GM12878 (cell line): ENCODE data around the gene CDK5R1. TPM values are rescaled to one million over a fixed set of nuclear protein-coding genes. Genes with fewer than 3 reads are reported as not detected.

Source experiments
- ATAC-seq: fragments of 200-7000 bp; cut with Tn5 transposase; 3 replicates; pipeline ENCODE4 v1.9.1; 2020; ENCODE audit warnings: mild to moderate bottlenecking, moderate library complexity
- BruUV-seq: library from RNA; stranded (reverse); fragments of 400-500 nt; replicated peaks from 2 replicates; lab custom pipeline; 2021; lab: Mats Ljungman, UMichigan
- CTCF ChIA-PET: fragments of 300-600 bp; sonication (Branson Sonifier 250); formaldehyde crosslinking; extraction: SDS; loops from one replicate; lab custom pipeline; 2021; ENCODE audit warnings: inconsistent platforms; lab: Yijun Ruan, JAX
- POLR2A ChIA-PET: fragments of 350-600 bp; formaldehyde crosslinking; extraction: SDS; loops from one replicate; lab custom pipeline; 2021; ENCODE audit warnings: inconsistent platforms; lab: Charles Lee
- RAD21 ChIA-PET: fragments of 300-600 bp; sonication (Branson Sonifier 250); formaldehyde crosslinking; loops from one replicate; lab custom pipeline; 2023; ENCODE audit warnings: antibody characterized with exemption; ENCODE audit not compliant: unreplicated experiment; lab: Charles Lee
- SMC1A ChIA-PET: fragments of 300-600 bp; sonication (Branson Sonifier 250); formaldehyde crosslinking; loops from one replicate; lab custom pipeline; 2023; ENCODE audit not compliant: unreplicated experiment, uncharacterized antibody; lab: Charles Lee
- DNase-seq: peaks from one replicate; pipeline ENCODE4 v3.0.0-alpha.2; 2011; ENCODE audit warnings: low read depth, low spot score
- FAIRE-seq: peaks from 3 replicates; lab custom pipeline; 2011; peaks lifted over from hg19 to GRCh38; lab: Jason Lieb, UNC
- H2AFZ ChIP-seq: 2 replicates; pipeline ENCODE4 v1.6.0; 2011; ENCODE audit warnings: low read depth, low read length, control low read depth; ENCODE audit not compliant: control insufficient read depth
- H3K27ac ChIP-seq: 2 replicates; pipeline ENCODE4 v1.5.1; 2011; ENCODE audit warnings: control low read depth; ENCODE audit not compliant: control insufficient read depth, insufficient read depth
- H3K27me3 ChIP-seq, 2 experiments: replicated peaks in 1 of 2; 2 replicates each; pipeline versions ENCODE4 v1.6.0 to v1.6.1; 2011; ENCODE audit warnings: low read length in 1 of 2; ENCODE audit not compliant: control insufficient read depth in 2 of 2, insufficient read depth in 2 of 2
- H3K36me3 ChIP-seq, 2 experiments: 2 replicates each; pipeline ENCODE4 v1.5.1; 2011; ENCODE audit warnings: low read length in 1 of 2; ENCODE audit not compliant: control insufficient read depth in 2 of 2, insufficient read depth in 2 of 2
- H3K4me1 ChIP-seq: 2 replicates; pipeline ENCODE4 v1.6.1; 2011; ENCODE audit warnings: mild to moderate bottlenecking, low read length, moderate library complexity, mixed read lengths; ENCODE audit not compliant: control insufficient read depth, insufficient read depth
- H3K4me2 ChIP-seq: 2 replicates; pipeline ENCODE4 v1.6.0; 2011; ENCODE audit warnings: control low read depth; ENCODE audit not compliant: control insufficient read depth, insufficient read depth
- H3K4me3 ChIP-seq: fragments of 200-600 bp; sonication (generic); 2 replicates; pipeline ENCODE4 v1.5.1; 2016
- H3K79me2 ChIP-seq: 2 replicates; pipeline ENCODE4 v1.6.0; 2011; ENCODE audit warnings: low read length; ENCODE audit not compliant: control insufficient read depth, insufficient read depth
- H3K9ac ChIP-seq: 2 replicates; pipeline ENCODE4 v1.8.0; 2011; ENCODE audit warnings: low read length, control low read depth, mixed read lengths; ENCODE audit not compliant: control insufficient read depth, insufficient read depth
- H3K9me3 ChIP-seq: replicated peaks from 3 replicates; pipeline ENCODE4 v1.5.1; 2011; ENCODE audit warnings: mild to moderate bottlenecking, low read length; ENCODE audit not compliant: control insufficient read depth, insufficient read depth
- H4K20me1 ChIP-seq: 2 replicates; pipeline ENCODE4 v1.6.0; 2011; ENCODE audit not compliant: control insufficient read depth, insufficient read depth
- CHD2 ChIP-seq: IDR thresholded peaks from 2 replicates; pipeline ENCODE4 v1.6.1; 2011; ENCODE audit warnings: low read depth, low read length, improper control_type of control experiment, borderline replicate concordance
- ETV6 ChIP-seq, 2 experiments: fragments of 450-650 bp in 1 of 2; IDR thresholded peaks in 1 of 2; conservative IDR thresholded peaks in 1 of 2; 2 replicates each; pipeline ENCODE4 v1.6.1; 2014; ENCODE audit warnings: antibody characterized with exemption in 1 of 2, borderline replicate concordance in 1 of 2, low read depth in 1 of 2, mild to moderate bottlenecking in 1 of 2, moderate library complexity in 1 of 2
- FOXM1 ChIP-seq: IDR thresholded peaks from 2 replicates; pipeline ENCODE4 v1.6.1; 2012; ENCODE audit warnings: low read depth, mild to moderate bottlenecking, inconsistent platforms, low read length, moderate library complexity
- GATAD2B ChIP-seq: fragments of 450-650 bp; conservative IDR thresholded peaks from 2 replicates; pipeline ENCODE4 v1.6.1; 2017; ENCODE audit warnings: low read depth, mild to moderate bottlenecking, moderate library complexity
- HDGF ChIP-seq: fragments of 450-650 bp; IDR thresholded peaks from 2 replicates; pipeline ENCODE4 v1.6.1; 2016; ENCODE audit warnings: antibody characterized with exemption
- IKZF2 ChIP-seq, 2 experiments: fragments of 450-650 bp; IDR thresholded peaks; 2 replicates each; pipeline ENCODE4 v1.6.1; 2017; ENCODE audit warnings: mild to moderate bottlenecking in 2 of 2, moderate library complexity in 2 of 2
- JUND ChIP-seq: IDR thresholded peaks from 2 replicates; pipeline ENCODE4 v1.6.1; 2012; ENCODE audit warnings: low read depth, mild to moderate bottlenecking, low read length, improper control_type of control experiment, moderate library complexity
- KAT2A ChIP-seq: conservative IDR thresholded peaks from 2 replicates; pipeline ENCODE4 v1.6.1; 2011; ENCODE audit warnings: low read depth, low read length; ENCODE audit not compliant: control insufficient read depth
- MAX ChIP-seq: IDR thresholded peaks from 2 replicates; pipeline ENCODE4 v1.6.1; 2012; ENCODE audit warnings: low read depth, low read length, improper control_type of control experiment
- MEF2A ChIP-seq: IDR thresholded peaks from 2 replicates; pipeline ENCODE4 v1.6.1; 2011; ENCODE audit warnings: low read depth, mild to moderate bottlenecking, low read length, moderate library complexity; ENCODE audit not compliant: insufficient read depth
- MYC ChIP-seq: IDR thresholded peaks from 2 replicates; pipeline ENCODE4 v1.6.1; 2011; ENCODE audit warnings: mild to moderate bottlenecking, low read length, moderate library complexity, inconsistent platforms; ENCODE audit not compliant: insufficient read depth, insufficient replicate concordance, insufficient read length, severe bottlenecking
- NFIC ChIP-seq: IDR thresholded peaks from 2 replicates; pipeline ENCODE4 v1.6.1; 2012; ENCODE audit warnings: low read depth, mild to moderate bottlenecking, inconsistent platforms, low read length, moderate library complexity
- NFYA ChIP-seq: IDR thresholded peaks from 2 replicates; pipeline ENCODE4 v1.6.1; 2011; ENCODE audit warnings: low read depth, mild to moderate bottlenecking, low read length, improper control_type of control experiment, borderline replicate concordance
- RAD21 ChIP-seq: IDR thresholded peaks from 2 replicates; pipeline ENCODE4 v1.6.1; 2011; ENCODE audit warnings: mild to moderate bottlenecking, low read depth, low read length, moderate library complexity; ENCODE audit not compliant: insufficient read depth
- RUNX3 ChIP-seq: IDR thresholded peaks from 2 replicates; pipeline ENCODE4 v1.6.1; 2012; ENCODE audit warnings: low read length, inconsistent platforms
- SP1 ChIP-seq: IDR thresholded peaks from one replicate; pipeline ENCODE4 v1.6.1; 2011; ENCODE audit warnings: low read depth, low read length
- SREBF1 ChIP-seq: IDR thresholded peaks from 2 replicates; pipeline ENCODE4 v1.6.1; 2012; ENCODE audit warnings: mild to moderate bottlenecking, low read length
- SUPT20H ChIP-seq: IDR thresholded peaks from 2 replicates; pipeline ENCODE4 v1.6.1; 2011; ENCODE audit warnings: low read depth, mild to moderate bottlenecking, low read length, moderate library complexity, borderline replicate concordance; ENCODE audit not compliant: control insufficient read depth
- TCF7 ChIP-seq: IDR thresholded peaks from 2 replicates; pipeline ENCODE4 v1.6.1; 2014; ENCODE audit warnings: antibody characterized with exemption, borderline replicate concordance
- YY1 ChIP-seq: IDR thresholded peaks from 2 replicates; pipeline ENCODE4 v1.6.1; 2011; ENCODE audit warnings: low read depth, mild to moderate bottlenecking, low read length
- ZNF622 ChIP-seq: fragments of 450-650 bp; IDR thresholded peaks from 2 replicates; pipeline ENCODE4 v1.6.1; 2017; ENCODE audit warnings: mild to moderate bottlenecking, inconsistent platforms
- whole genome bisulfite sequencing: methylation state at CpG from one replicate; pipeline ENCODE4 v1.1.6; 2016; ENCODE audit warnings: low lambda C conversion rate; ENCODE audit not compliant: insufficient replicate concordance, insufficient coverage; ENCODE audit errors: missing lambda C conversion rate; 5-methylcytosine and 5-hydroxymethylcytosine counted together
- in situ Hi-C: fragments of 300-500 bp; cut with MboI; formaldehyde crosslinking; loops from 9 replicates; pipeline ENCODE4 v1.14.3; 2018; ENCODE audit warnings: mixed read lengths
- intact Hi-C: fragments of 100-400 bp; cut with micrococcal nuclease; formaldehyde crosslinking; loops from one replicate; pipeline ENCODE4 v1.14.2; 2022; ENCODE audit not compliant: unreplicated experiment
- polyA plus RNA-seq, 11 experiments: library from polyadenylated mRNA; depleted of rRNA in 4 of 11; unstranded in 6 of 11; stranded (reverse) in 5 of 11; fragments of >200 nt; fragmentation: Nextera tagmentation in 4 of 11; fragmentation: Illumina TruSeq in 1 of 11; extraction: Ambion mirVana in 4 of 11; extraction: Trizol in 1 of 11; gene quantifications; 1 replicate in 1 of 11; 2 replicates in 10 of 11; pipeline versions ENCODE4 v1.2.1 to v1.2.3, GENCODE V29; 2011 to 2016; ENCODE audit warnings: inconsistent platforms in 2 of 11, missing spikeins in 2 of 11, low read depth in 1 of 11
- total RNA-seq, 4 experiments: library from RNA; depleted of rRNA in 3 of 4; stranded (reverse); fragments of >200 nt in 3 of 4; fragmentation: Illumina TruSeq in 1 of 4; extraction: Trizol in 1 of 4; gene quantifications; 2 replicates each; pipeline versions ENCODE4 v1.2.1 to v1.2.3, GENCODE V29; 2013 to 2021
- TF ChIP-seq, protein P1 (sequence below): fragments of 450-650 bp; IDR thresholded peaks from 2 replicates; pipeline ENCODE4 v1.6.1; 2017; ENCODE audit warnings: low read depth, mild to moderate bottlenecking, moderate library complexity

CDK5R1 gene
- total and polyA plus RNA-seq, 10 of the 15 experiments (the other 5 are each of a cell fraction or from before 2014, with no cell fraction given) = 1.1 to 28.3 (median 12.2) TPM

- H3K36me3 ChIP-seq = peaks cover 10 to 15% of the 10 kb centered on the region in 2 experiments; a peak in 3 of 4 replicates
- intact Hi-C loops (loop anchor here (1.0 kb wide), 2 partner anchors 11 to 31 kb away; no protein-coding TSS in a partner anchor), in situ Hi-C loops (no loop called here)
- peaks cover 35% of the 10 kb centered on the region for H3K4me1 ChIP-seq
- H3K27ac ChIP-seq = peak overlapping the region; percentile 81
- no peaks in the 10 kb centered on the region for H3K9me3 ChIP-seq
- H3K4me3 ChIP-seq = no peak overlapping the region; the same call in 1 of the 2 replicates
- BruUV-seq = no TSS peak
- H3K4me2 ChIP-seq = peak overlapping the region; percentile 96
- CTCF ChIA-PET = interaction anchor here (0.7 to 7.0 kb wide), 13 partner anchors 9 to 123 kb away, joined by 3 to 83 read pairs (median 4); no protein-coding TSS in a partner anchor
- DNase-seq (no peak), FAIRE-seq (no peak), ATAC-seq (no peak)
- no peaks in the 10 kb centered on the region for H3K27me3 ChIP-seq
- no peak overlapping the region; the same call in 1 of the 2 replicates for H2AFZ ChIP-seq
- RAD21 ChIA-PET = interaction anchor here (1.0 to 16.4 kb wide), 9 partner anchors 11 to 116 kb away, joined by 3 to 543 read pairs (median 5); no protein-coding TSS in a partner anchor
- H3K79me2 ChIP-seq = peaks cover 49% of the 10 kb centered on the region
- POLR2A ChIA-PET = interaction anchor here (1.1 to 12.5 kb wide), 7 partner anchors 9 to 76 kb away, joined by 4 to 308 read pairs (median 16); no protein-coding TSS in a partner anchor
- TF ChIP-seq RUNX3 = peak; percentile 1; the same call in 1 of the 2 replicates
- TF ChIP-seq, protein P1, sequence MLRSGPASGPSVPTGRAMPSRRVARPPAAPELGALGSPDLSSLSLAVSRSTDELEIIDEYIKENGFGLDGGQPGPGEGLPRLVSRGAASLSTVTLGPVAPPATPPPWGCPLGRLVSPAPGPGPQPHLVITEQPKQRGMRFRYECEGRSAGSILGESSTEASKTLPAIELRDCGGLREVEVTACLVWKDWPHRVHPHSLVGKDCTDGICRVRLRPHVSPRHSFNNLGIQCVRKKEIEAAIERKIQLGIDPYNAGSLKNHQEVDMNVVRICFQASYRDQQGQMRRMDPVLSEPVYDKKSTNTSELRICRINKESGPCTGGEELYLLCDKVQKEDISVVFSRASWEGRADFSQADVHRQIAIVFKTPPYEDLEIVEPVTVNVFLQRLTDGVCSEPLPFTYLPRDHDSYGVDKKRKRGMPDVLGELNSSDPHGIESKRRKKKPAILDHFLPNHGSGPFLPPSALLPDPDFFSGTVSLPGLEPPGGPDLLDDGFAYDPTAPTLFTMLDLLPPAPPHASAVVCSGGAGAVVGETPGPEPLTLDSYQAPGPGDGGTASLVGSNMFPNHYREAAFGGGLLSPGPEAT = peak; percentile 18
- no peak for TF ChIP-seq IKZF2 (IDR thresholded peaks at IDR 0.05)
- TF ChIP-seq ZNF622 = no peak
- TF ChIP-seq SREBF1 = no peak
- no peak for TF ChIP-seq SUPT20H
- TF ChIP-seq CHD2 = 0 out of 2 replicates have a peak, but pooled peaks have one; percentile 0
- no peak for TF ChIP-seq MYC
- TF ChIP-seq YY1 = peak; percentile 75; the same call in 1 of the 2 replicates
- TF ChIP-seq GATAD2B = no peak
- TF ChIP-seq RAD21 = 0 out of 2 replicates have a peak, but pooled peaks have one; percentile 9
- TF ChIP-seq NFYA = no peak
- TF ChIP-seq MEF2A = no peak
- TF ChIP-seq JUND = no peak
- TF ChIP-seq NFIC = 0 out of 2 replicates have a peak, but pooled peaks have one; percentile 10
- no peak for TF ChIP-seq SP1
- TF ChIP-seq MAX = 0 out of 2 replicates have a peak, but pooled peaks have one; percentile 0
- no peak for TF ChIP-seq FOXM1
- no peak for TF ChIP-seq TCF7
- no peak for TF ChIP-seq HDGF
- no peak; a peak in 1 of 4 replicates for TF ChIP-seq ETV6 (conservative IDR thresholded peaks at IDR 0.05 in 1 of 2, IDR thresholded peaks at IDR 0.05 in 1 of 2; ENCODE audit: borderline replicate concordance in 1 of 2, low read depth in 1 of 2)
- no peak for TF ChIP-seq KAT2A
- H4K20me1 ChIP-seq = no peaks in the 10 kb centered on the region
- H3K9ac ChIP-seq = peak overlapping the region; percentile 79
- WGBS = 9% methylated on average over 4 of the region's 4 CpGs
- SMC1A ChIA-PET = interaction anchor here (0.7 to 11.9 kb wide), 13 partner anchors 9 to 115 kb away, joined by 3 to 286 read pairs (median 8); no protein-coding TSS in a partner anchor
Measured at GRCh38 chr17:32492264-32492589, 5.4 kb downstream of the CDK5R1 start.
